AG20443 (cell line): ENCODE results near the gene FARP1.

Source experiments
- DNase-seq: peaks from one replicate; pipeline ENCODE4 v3.0.0; 2012; ENCODE audit warnings: low spot score, mixed read lengths

Gene FARP1, protein sequence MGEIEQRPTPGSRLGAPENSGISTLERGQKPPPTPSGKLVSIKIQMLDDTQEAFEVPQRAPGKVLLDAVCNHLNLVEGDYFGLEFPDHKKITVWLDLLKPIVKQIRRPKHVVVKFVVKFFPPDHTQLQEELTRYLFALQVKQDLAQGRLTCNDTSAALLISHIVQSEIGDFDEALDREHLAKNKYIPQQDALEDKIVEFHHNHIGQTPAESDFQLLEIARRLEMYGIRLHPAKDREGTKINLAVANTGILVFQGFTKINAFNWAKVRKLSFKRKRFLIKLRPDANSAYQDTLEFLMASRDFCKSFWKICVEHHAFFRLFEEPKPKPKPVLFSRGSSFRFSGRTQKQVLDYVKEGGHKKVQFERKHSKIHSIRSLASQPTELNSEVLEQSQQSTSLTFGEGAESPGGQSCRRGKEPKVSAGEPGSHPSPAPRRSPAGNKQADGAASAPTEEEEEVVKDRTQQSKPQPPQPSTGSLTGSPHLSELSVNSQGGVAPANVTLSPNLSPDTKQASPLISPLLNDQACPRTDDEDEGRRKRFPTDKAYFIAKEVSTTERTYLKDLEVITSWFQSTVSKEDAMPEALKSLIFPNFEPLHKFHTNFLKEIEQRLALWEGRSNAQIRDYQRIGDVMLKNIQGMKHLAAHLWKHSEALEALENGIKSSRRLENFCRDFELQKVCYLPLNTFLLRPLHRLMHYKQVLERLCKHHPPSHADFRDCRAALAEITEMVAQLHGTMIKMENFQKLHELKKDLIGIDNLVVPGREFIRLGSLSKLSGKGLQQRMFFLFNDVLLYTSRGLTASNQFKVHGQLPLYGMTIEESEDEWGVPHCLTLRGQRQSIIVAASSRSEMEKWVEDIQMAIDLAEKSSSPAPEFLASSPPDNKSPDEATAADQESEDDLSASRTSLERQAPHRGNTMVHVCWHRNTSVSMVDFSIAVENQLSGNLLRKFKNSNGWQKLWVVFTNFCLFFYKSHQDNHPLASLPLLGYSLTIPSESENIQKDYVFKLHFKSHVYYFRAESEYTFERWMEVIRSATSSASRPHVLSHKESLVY

DNA sequence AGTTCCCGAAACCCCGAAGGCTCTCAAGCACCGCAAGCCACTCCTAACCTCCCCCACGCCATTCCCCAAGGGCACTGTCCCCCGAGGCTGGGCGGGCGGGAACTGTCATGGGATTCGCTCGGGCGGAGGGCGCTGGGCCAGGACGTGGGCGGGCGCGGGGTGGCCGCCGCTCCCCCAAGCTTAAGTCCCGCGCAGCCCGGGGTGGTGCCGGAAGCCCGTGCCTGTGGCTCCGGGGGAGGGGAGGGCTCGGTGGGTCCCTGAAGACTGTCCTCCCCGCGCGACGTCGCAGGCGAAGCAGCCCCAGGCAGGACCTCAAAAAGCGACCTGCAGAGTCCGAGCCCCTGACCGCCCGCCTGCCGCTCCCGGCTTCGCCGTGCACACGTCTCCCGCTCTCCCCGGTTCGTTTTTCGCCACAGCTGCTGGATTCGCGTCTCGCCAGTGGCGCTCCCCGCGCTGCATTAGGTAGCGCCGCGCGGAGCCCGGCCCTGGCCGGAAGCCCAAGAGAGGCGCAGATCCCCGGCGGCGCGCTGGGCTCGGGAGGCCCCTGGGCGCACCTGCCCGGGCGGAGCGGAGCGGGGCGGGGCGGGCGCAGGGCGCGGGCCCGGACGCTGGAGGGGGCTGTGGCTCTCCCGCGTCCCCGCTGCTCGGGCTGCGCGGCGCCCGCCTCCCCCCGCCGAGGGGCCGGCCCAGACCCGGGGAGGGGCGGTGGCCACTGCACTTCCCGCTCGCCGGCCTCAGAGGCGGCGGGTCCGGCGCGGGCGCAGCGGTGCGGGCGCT is at the start of gene FARP1:
Gene FARP1, plus strand, starts transcription at position 715 of the 777 bp plus-strand sequence. CDS start 70,149 bp downstream, outside the sequence.
- peak; percentile 93 for DNase-seq

DNA sequence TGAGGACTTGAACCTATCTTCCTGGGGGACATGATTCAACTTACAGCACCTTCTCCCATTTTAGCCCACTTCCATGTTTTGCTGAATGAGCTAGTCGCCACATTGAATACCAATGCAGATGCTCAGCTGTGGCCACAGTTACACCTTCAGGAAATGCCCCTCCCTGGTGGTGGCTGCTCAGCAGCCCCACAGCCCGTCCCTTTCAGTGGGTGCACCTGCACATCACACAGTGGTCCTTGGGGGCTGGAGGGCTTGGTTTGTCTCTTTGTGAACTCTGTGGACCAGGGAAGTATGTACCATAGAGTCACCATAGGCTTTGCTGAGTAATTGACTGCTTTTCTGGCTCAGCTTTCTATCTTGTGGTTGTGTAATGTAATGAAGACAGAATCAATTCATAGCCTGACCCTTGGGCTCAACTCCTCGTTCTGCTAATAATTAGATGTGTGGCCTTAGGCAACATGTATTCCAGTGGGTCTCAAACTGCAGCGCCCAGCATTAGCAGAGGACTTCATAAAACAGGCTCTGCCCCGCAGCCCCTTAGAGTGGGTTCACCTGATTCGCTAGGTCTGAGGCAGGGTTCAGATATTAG is 48.1 kb upstream of the FARP1 start:
- DNase-seq: no peak

DNA sequence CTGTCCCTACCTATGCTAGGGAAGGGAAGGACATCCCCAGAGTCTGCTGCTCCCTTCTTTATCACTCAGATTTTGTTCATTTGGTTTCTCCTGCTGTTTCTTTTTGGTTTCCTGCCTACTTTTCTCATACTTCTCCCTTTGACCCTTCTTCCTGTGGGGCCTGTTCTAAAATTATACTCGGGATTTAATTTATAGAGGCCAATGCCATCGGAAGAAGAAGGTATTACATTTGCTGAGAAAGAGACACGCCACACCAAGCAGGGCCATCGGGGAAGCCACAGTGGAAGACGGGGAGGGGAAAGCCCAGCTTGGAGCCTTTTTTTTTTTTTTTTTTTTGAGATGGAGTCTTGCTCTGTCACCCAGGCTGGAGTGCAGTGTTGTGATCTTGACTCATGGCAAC is 46.8 kb upstream of the FARP1 start:
- no peak for DNase-seq

DNA sequence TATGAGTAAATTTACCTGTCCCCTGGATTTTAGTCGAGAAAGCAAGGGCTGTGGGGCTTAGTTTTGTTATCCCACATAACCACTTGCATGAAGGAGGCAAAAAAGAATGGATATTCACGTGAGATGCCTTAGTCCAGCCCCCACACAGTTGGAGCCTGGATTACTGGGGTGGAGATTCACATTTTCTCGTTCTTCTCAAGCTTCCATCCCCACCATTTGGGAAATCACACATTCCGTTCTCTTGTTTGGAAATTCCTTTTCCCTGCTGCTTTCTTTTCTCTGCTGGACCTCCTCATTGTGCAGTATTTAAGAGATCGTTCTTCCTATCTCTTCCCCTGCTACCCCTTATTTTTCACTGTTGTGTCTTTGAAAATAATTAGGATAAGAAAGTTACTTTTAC is 45.1 kb upstream of the FARP1 start:
- no peak for DNase-seq

DNA sequence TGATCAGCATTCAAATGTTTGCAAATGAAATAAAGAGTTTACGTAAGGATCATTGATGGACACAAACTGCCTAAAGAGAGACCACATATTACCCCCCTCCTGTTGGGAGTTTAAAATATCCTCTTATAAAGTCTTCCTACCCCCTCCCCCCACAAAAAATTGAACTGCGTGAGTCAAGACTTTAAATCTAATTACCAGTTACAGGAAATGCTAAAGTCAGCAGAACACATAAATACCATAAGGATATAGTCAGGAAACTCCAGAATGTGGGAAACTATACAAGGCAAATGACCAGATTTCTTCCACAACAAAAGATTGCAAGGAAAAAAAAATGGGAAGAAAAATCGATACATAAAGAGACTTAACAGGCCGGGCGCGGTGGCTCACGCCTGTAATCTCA is 44.4 kb upstream of the FARP1 start:
- peak; percentile 36 for DNase-seq

DNA sequence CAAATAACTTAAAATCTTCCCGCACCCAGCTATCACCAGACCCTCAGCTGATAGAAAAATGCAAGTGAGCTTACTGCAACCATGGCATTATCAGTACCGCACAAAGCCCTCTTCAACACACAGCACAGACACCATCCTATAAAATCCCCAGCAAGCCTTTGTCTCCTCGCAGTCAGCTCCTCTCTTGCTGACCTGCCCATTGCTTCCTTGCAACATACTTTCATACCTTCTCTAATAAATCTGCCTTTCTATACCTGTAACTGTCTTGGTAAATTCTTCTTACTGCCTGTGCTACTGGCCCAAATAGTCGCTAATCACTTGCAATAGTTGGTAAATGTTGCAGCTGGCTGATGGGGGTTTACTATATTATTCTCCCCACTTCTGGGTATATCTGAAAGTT is 43.3 kb upstream of the FARP1 start:
- no peak for DNase-seq

DNA sequence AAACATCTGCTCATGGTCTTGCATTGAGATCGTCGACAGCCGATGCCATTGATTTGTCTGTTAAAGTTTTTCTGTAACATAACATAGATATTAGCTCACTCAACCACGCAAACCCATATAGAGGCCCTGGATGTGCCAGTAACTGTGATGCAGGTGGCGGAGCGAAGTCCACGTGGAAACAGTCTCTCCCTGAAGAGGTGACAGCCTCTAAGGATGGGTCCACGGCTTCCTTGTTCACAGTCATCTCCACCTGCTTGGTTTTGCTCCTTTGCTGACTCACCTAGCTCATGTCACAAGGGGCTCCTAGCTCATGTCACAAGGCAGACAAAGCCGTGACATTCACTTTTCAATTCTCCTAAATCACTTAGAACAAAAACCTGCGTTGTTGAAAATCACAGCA is 42.4 kb upstream of the FARP1 start:
- no peak for DNase-seq

DNA sequence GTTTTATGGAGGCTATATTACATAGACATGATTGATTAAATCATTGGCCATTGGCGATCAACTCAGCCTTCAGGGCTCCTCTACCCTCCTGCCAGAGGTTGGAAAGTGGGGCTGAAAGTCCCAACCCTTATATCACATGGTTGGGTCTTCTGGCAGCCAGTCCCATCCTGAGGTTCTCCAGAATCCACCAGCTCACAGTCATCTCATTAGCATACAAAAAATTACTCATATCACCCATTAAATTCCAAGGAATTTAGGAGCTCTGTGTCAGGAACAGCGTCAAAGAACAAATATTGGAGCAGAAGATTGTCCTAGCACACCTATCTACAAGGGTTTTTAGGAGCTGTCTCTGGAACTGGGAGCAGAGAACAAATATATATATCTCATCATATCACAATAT is 39.4 kb upstream of the FARP1 start:
- DNase-seq: no peak

DNA sequence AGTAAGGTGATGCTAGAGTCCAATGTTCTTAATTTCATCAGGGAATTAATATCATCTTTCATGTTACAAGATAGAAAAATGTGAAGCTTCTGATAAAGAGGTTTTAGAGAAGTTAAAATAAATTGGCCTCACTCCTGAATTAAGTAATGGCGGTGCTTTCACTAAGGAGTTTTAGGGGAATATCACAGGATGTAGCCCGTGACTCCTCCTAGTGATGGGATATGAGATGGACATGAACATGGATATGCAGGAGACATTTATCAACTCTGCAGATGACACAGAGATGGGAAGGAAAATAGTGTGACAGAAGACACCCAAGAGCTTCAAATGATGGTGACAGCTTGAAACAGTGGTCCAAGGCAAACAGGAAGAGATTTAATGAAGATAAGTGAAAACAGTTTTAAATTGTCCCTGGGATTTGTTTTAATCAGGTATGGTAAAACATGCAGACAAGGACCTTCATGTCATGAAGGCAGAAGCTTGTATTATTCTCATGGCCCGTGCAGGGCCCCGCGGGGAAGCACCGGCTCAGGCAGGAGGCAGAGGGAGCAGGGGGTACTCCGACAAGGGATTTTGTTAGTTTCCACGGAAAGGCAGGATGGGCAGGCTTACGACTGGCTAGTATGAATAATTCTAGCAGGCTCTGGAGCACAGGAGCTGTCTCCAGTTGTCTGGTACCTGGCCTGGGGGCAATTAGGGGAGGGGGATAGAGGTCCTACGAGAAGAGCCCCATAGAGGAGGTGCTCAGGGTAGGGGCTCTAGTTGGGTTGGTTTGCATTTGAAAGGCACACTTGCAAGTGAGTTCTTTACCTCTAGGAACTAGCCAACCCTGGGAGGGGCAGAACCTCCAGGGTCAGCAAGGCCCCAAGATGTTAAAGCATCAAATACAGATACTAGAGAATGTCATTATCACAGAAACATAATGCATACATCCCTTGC is 38.7 kb upstream of the FARP1 start:
- DNase-seq: no peak

DNA sequence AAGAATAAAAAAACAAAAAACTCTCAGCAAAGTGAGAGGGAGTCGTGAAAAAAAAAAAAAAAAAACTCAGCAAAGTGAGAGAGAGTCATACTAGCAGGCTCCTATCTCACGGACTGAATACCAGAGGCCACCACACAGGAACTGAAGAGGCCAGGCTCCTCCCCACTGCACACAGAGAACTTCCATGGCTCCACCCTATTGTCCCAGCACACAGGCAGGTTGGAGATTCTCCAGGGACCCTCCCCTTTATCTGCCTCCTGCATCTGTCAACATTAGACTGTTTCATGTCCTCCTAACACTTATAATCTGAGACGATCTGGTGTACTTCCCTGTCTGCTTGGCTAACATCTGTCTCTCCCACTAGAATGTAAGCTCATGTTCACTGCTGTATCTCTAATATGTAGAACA is 37.0 kb upstream of the FARP1 start:
- DNase-seq: peak; percentile 76

DNA sequence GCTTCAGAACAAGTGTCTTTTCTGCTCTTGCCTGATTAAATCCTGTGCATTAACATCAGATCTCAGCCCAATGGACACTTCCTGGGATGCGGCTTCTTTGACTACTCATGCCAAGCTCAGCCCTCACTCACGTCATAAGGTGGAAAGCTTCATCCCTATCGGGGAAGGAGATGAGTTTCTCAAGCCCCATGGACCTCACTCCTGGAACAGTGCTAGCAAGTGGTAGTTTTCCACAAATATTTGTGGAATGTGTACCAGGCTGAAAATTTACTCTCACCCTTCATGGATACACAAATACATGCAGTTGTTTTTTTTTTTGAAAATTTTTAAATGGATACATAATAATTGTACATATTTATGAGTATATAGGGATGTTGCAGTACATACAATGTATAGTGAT is 34.6 kb upstream of the FARP1 start:
- DNase-seq: peak; percentile 52

DNA sequence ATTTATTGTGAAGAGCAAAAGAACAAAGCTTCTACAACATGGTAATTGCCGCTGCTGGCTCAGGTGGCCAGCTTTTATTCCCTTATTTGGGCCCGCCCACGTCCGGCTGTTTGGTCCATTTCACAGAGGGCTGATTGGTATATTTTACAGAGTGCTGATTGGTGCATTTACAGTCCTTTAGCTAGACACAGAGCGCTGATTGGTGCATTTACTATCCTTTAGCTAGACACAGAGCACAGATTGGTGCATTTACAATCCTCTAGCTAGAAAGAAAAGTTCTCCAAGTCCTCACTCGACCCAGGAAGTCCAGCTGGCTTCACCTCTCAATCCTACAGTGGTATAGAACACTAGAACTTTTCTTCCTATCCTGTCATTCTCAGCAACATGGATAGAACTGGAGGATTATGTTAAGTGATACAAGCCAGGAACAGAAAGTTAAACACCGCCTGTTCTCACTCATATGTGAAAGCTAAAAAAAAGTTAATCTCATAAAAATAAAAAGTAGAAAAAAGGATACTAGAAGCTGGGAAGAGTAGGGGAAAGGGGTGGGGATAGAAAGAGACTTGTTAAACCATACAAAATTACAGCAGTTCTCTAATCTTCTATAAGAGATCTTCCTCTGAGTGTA is 33.6 kb upstream of the FARP1 start:
- no peak for DNase-seq

DNA sequence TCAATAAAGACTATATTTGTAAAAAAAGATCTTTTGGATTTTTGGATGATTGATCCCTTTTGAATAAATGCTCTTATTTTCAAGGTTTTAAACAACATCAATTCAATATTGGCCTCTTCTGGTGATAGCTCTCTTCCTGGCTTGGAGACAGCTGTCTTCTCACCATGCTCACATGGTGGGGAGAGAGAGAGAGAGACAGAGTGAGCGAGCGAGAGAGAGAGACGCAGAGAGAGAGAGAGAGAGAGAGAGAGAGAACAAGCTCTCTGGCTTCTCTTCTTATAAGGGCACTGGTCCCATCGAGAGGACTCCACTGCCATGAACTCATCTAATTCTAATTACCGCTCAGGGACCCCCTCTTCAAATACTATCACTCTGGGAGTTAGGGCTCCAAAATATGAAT is 32.1 kb upstream of the FARP1 start:
- DNase-seq: no peak

DNA sequence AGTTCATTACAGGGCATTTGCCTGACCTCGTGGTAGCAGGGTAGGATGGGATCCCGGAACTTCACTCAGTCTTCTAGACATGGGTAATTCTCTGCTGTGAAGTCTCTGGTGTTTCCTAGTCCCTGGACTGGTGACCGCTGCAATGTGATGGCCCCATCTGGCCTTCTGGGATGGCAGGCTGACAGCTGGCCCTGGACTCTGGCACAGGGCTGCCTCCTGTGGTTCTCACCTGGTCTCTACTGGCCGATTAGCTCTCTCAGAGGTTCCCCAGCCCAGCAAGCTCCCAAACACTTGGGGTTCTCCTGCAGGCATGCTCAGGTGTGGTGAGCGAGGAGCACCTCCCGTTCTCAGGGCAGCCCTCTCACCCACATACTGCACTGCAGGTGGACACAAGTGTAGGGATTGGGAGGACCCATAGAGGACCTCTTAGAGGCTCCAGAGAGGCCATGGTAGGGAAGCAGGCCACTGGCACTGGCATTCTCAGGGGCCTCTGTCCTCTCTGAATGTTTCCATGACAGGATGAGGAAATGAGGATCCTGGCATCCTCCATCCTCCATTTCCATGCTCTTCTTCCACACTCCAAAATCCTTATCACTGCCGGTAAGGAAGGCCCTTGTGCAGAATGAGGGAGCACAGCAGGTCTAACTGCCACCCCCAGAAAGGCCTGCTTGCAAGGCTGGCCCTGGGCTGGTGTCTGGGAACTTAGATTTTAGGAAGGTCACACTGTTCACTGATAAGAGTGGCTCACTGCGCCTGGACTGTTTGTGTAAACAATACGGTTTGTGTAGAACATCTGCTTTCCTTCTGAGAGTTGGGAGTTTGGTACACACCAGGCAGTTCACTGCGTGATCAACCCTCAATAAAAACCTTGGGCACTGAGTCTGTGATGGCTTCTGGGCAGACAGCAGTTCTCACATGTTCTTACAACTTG is 31.5 kb upstream of the FARP1 start:
- DNase-seq: no peak

DNA sequence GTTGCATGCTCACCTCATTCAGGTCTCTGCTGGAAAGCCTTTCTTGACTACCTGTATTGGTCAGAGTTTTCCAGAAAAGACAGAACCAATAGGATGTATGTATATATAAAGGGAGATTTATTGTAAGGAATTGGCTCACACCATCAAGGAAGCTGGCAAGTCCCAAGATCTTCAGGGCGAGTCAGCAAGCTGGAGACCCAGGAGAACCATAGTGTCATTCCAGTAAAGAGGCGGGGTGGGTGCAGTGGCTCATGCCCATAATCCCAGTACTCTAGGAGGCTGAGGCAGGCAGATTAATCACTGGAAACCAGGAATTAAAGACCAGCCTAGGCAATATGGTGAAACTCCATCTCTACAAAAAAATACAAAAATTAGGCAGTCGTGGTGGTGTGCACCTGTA is 30.4 kb upstream of the FARP1 start:
- DNase-seq: no peak

DNA sequence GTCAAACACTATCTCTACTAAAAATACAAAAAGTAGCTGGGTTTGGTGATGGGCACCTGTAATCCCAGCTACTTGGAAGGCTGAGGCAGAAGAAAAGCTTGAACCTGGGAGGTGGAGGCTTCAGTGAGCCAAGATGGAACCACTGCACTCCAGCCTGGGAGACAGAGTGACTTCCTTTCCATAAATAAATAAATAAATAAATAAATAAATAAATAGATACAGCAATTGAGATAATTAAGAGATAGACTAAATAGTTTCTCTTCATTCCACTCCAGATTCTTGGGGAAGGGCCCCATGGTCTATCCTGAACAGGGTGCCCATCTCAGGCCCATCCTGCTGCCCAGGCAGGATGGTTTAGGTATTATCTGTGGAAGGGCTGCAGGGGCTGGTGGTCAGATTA is 24.0 kb upstream of the FARP1 start:
- no peak for DNase-seq

DNA sequence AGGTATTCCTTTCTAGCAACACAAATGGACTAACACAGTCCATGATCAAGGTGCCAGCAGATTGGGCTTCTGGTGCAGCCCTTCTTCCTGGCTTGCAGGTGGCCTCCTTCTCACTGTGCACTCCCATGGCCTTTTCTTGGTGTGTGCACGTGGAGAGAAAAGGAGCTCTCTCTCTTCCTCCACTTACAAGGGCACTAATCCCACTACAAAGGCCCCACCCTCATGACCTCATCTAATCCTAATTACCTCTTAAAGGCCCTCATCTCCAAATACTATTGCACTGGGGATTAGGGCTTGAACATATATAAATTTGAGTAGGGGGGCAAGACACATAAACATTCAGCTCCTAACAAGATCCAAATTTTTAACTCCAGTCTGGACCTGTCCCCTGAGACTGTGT is 19.7 kb upstream of the FARP1 start:
- DNase-seq: no peak

DNA sequence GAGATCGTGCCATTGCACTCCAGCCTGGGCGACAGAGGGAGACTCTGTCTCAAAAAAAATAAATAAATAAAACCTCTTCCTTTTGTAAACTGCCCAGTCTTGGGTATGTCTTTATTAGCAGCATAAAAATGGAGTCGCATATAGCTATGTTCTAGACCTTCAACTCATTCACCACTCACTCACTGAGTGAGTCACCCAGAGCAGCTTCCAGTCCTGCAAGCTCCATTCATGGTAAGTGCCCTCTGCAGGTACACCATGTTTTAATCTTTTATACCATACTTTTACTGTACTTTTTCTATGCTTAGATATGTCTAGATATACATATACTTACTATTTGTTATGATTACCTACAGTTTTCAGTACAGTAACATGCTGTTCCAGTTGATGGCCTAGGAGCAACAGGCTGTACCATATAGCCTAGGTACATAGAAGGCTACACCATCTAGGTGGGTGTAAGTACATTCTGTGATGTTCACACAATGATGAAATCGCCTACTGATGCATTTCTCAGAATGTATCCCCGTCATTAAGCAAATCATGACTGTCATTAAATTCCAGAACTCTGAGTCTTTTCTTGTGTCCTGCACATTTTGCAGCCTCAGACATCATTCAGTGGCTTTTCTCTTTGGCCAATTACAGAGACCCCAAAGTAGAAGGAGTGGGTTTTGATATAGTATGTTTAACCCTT is 13.7 kb upstream of the FARP1 start:
- peak; percentile 29 for DNase-seq
